ENCODE data around the gene UBAP1L.

UBAP1L gene

DNA sequence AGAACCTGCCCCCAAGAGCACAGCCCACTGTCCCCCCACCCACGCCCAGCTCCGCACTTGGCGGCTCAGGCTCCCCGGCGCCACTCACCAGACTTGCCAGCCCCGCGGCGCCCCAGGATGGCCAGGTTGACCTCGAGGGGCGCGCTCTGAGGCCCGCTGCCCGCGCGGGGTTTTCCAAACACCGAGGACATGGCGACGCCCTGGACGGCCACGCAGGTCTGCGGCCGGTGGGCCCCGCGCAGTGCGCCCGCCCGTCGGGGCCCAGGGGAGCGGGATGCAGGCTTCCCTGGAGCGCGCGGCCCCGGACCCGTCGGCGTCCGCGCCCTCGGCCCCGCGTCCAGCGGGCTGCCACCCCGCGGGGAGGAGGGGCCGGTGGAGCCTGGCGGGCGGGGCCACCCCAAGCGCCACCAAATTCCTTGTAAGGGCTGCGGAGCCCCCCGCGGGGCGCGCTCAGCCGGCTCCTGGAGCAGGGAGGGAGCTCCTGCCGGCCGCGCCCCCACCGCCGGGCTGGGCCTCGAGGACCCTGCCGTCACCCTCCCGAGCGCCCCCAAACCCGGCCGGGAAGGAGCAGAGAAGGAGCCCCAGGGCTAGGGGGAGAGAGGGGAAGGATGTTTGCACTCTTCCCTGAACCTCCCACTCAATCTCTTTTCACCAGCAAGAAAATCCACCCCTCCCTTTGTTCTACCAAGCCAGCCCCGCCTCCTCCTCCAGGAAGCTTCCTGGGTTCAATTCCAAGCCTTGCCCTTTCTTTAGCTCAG, 47.2 kb downstream of the UBAP1L start, which contains the start of gene RASL12:
Gene RASL12, minus strand, starts transcription at position 347 of the 758 bp plus-strand sequence. Its CDS starts 156 bp downstream, at position 191.
- H3K9me3 ChIP-seq: no peaks in the 10 kb centered on the region
- no peak within 1 kb of the TSS for H3K27ac ChIP-seq
- no peaks in the 10 kb centered on the region for H3K4me1 ChIP-seq (ENCODE audit: control insufficient read depth in 1 of 2, insufficient read depth in 1 of 2, low read depth in 1 of 2, low read length in 1 of 2)
- TF ChIP-seq, protein P1, sequence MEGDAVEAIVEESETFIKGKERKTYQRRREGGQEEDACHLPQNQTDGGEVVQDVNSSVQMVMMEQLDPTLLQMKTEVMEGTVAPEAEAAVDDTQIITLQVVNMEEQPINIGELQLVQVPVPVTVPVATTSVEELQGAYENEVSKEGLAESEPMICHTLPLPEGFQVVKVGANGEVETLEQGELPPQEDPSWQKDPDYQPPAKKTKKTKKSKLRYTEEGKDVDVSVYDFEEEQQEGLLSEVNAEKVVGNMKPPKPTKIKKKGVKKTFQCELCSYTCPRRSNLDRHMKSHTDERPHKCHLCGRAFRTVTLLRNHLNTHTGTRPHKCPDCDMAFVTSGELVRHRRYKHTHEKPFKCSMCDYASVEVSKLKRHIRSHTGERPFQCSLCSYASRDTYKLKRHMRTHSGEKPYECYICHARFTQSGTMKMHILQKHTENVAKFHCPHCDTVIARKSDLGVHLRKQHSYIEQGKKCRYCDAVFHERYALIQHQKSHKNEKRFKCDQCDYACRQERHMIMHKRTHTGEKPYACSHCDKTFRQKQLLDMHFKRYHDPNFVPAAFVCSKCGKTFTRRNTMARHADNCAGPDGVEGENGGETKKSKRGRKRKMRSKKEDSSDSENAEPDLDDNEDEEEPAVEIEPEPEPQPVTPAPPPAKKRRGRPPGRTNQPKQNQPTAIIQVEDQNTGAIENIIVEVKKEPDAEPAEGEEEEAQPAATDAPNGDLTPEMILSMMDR (IDR thresholded peaks at IDR 0.05): no peak
- peaks cover 85% of the 10 kb centered on the region for H3K27me3 ChIP-seq
- no peaks in the 10 kb centered on the region for H3K36me3 ChIP-seq
- H3K4me3 ChIP-seq (ENCODE audit: low read depth in 1 of 2, low read length in 1 of 2): no peak within 1 kb of the TSS

DNA sequence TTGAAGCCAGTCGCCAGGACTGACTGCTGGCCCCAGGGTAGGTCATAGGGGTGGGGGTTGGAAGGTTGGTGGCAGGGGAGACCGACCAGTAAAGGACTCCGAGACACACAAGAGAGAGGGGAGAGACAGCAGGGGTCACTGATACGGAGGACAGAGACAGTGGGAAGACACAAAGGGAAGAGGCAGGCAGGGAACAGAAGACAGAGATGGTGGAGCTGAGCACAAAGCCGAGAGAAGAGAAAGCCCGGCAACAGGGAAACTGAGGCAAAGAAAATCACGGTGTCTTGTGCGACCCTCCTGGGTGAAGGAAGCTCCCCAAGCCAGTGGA, 47.7 kb downstream of the UBAP1L start:
- no peak overlapping the region for H3K27ac ChIP-seq
- H3K9me3 ChIP-seq: no peaks in the 10 kb centered on the region
- H3K27me3 ChIP-seq: peaks cover 83% of the 10 kb centered on the region
- H3K36me3 ChIP-seq: no peaks in the 10 kb centered on the region
- TF ChIP-seq, protein P1 (IDR thresholded peaks at IDR 0.05): no peak
- H3K4me3 ChIP-seq (ENCODE audit: low read depth in 1 of 2, low read length in 1 of 2): no peak overlapping the region
- H3K4me1 ChIP-seq (ENCODE audit: control insufficient read depth in 1 of 2, insufficient read depth in 1 of 2, low read depth in 1 of 2, low read length in 1 of 2): no peaks in the 10 kb centered on the region

DNA sequence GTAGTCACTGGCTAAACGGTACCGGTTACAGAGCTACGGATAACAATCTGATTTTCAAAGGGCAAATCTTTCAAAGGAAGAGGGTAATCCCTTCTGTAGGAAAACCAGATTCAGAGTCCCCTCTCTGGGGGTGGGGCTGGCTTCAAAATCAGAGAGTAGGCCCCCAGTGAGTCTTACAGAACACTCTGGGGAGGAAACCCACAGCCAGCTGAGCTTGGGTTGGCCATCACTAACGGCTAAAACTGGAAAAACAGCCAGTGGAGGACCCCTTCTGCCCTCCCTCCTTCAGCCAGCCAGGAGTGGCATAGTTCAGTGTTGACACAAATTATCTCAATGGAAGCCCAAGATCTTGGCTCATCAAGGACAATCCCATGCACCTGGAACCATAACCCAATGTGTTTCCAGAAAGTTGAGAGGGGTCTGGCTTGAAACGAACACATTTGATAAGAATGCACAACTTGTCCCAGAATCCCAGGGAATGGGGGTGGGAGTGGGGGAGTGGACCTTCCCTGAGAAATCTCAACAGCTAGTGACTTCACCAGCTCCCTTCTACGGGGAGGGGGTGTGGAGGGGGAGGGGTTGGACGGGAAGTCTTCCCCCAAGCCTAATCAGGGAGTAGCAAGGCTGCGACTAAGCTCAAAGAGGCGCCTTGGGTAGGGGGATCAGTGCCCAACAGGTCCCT, 48.2 kb downstream of the UBAP1L start:
- no peaks in the 10 kb centered on the region for H3K9me3 ChIP-seq
- H3K27ac ChIP-seq: no peak overlapping the region
- TF ChIP-seq, protein P1 (IDR thresholded peaks at IDR 0.05): no peak
- H3K36me3 ChIP-seq: no peaks in the 10 kb centered on the region
- no peaks in the 10 kb centered on the region for H3K4me1 ChIP-seq (ENCODE audit: control insufficient read depth in 1 of 2, insufficient read depth in 1 of 2, low read depth in 1 of 2, low read length in 1 of 2)
- H3K4me3 ChIP-seq (ENCODE audit: low read depth in 1 of 2, low read length in 1 of 2): no peak overlapping the region
- peaks cover 82% of the 10 kb centered on the region for H3K27me3 ChIP-seq

DNA sequence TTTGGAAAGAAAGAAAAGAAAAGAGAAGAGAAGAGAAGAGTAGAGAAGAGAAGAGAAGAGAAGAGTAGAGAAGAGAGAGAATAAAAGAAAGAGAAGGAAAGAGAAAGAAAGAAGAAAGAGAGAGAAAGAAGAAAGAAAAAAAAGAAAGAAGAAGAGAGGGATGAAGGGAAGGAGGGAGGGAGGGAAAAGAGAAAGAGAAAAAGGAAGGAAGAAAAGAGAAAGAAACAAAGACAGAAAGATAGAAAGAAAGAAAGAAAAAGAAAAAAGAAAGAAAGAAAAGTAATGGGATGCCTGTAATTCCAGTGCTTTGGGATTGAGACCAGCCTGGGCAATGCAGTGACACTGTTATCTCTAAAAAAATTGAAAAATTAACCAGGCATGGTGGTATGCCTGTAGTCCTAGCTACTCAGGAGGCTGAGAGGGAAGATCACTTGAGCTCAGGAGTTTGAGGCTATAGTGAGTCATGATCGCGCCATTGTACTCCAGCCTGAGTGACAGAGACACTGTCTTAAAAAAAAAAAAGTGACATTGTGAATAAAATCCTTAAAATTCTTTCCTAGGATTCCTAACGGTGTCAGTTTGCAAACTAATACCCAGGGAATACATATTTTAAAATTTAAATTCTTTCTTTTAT, 48.9 kb downstream of the UBAP1L start:
- no peaks in the 10 kb centered on the region for H3K36me3 ChIP-seq
- H3K27ac ChIP-seq: no peak overlapping the region
- no peaks in the 10 kb centered on the region for H3K9me3 ChIP-seq
- TF ChIP-seq, protein P1 (IDR thresholded peaks at IDR 0.05): no peak
- H3K27me3 ChIP-seq: peaks cover 76% of the 10 kb centered on the region
- H3K4me1 ChIP-seq (ENCODE audit: control insufficient read depth in 1 of 2, insufficient read depth in 1 of 2, low read depth in 1 of 2, low read length in 1 of 2): no peaks in the 10 kb centered on the region
- no peak overlapping the region for H3K4me3 ChIP-seq (ENCODE audit: low read depth in 1 of 2, low read length in 1 of 2)

DNA sequence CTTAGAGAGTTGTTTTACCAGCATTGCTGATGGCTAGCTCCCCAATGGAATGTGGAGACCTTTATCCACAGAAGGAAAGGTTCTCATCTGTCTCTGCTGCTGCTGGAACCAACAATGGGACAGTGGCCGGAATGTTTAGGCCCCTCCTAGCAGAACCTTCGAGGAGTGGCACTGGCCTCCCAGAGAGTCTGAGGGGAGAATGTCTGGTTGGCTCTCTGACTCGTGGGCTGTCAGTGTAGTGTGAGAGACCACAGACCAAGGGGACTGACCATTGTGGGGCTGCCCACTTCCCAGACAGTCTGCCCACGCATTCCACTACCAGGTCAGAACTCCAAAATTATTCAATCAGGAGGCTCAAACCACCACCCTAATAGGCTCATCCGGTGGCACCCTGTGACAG, 52.3 kb downstream of the UBAP1L start:
- no peak overlapping the region for H3K27ac ChIP-seq
- no peaks in the 10 kb centered on the region for H3K36me3 ChIP-seq
- H3K27me3 ChIP-seq: peaks cover 56% of the 10 kb centered on the region
- H3K4me3 ChIP-seq (ENCODE audit: low read depth in 1 of 2, low read length in 1 of 2): no peak overlapping the region
- no peaks in the 10 kb centered on the region for H3K4me1 ChIP-seq (ENCODE audit: control insufficient read depth in 1 of 2, insufficient read depth in 1 of 2, low read depth in 1 of 2, low read length in 1 of 2)
- TF ChIP-seq, protein P1 (IDR thresholded peaks at IDR 0.05): no peak
- H3K9me3 ChIP-seq: no peaks in the 10 kb centered on the region

Measured in neutrophil (primary cell).